ENCODE data around the gene RAP2B.
"Not testable (repeated sequence)": the region's sequence is repeated elsewhere in the genome, so short reads cannot be mapped to it uniquely, and the experiment has no call there.

The RAP2B gene

DNA sequence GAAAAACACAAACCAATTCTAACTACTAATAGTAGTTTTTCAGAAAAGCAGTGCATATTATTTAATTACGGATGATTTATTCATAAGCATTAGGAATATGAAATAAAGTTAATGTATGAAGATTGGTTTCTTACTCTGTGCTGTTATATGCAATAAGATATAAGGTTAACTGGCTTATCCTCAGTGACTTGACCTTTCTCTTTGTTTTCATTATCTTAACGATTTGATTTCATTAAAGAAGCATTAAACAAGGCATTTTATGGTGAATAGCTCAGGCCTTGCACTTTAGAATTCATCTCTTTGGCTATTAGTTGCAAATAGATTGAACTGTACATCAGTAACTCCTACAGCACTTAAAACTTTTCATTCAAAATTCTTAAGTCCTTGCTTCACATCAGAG is 28.9 kb downstream of the RAP2B start:
- no peak overlapping the region for H3K9ac ChIP-seq (ENCODE audit: low read depth, low read length, poor library complexity, severe bottlenecking)
- no peaks in the 10 kb centered on the region for H3K27me3 ChIP-seq (ENCODE audit: insufficient read depth, low read length, poor library complexity, severe bottlenecking)
- H3F3A ChIP-seq (ENCODE audit: low read depth), result no peaks in the 10 kb centered on the region
- no peak overlapping the region for H3K4me2 ChIP-seq (ENCODE audit: low read depth, low read length, poor library complexity, severe bottlenecking)
- H3K79me2 ChIP-seq (ENCODE audit: insufficient read depth, low read length), result no peaks in the 10 kb centered on the region
- no peaks in the 10 kb centered on the region for H3K4me1 ChIP-seq (ENCODE audit: insufficient read depth, low read length, poor library complexity, severe bottlenecking)
- no peak overlapping the region for H2AFZ ChIP-seq (ENCODE audit: low read length)
- no peak overlapping the region for H3K4me3 ChIP-seq (ENCODE audit: low read length, poor library complexity, severe bottlenecking)
- no peaks in the 10 kb centered on the region for H3K9me2 ChIP-seq (replicated peaks; ENCODE audit: low read depth, low read length)
- no peaks in the 10 kb centered on the region for H3K9me3 ChIP-seq (ENCODE audit: insufficient read depth, low read depth, low read length)
- no peaks in the 10 kb centered on the region for H4K20me1 ChIP-seq (ENCODE audit: insufficient read depth, low read length, poor library complexity, severe bottlenecking)
- TF ChIP-seq EZH2phosphoT487 (IDR thresholded peaks at IDR 0.05; ENCODE audit: borderline replicate concordance), result no peak
- TF ChIP-seq, protein P1, sequence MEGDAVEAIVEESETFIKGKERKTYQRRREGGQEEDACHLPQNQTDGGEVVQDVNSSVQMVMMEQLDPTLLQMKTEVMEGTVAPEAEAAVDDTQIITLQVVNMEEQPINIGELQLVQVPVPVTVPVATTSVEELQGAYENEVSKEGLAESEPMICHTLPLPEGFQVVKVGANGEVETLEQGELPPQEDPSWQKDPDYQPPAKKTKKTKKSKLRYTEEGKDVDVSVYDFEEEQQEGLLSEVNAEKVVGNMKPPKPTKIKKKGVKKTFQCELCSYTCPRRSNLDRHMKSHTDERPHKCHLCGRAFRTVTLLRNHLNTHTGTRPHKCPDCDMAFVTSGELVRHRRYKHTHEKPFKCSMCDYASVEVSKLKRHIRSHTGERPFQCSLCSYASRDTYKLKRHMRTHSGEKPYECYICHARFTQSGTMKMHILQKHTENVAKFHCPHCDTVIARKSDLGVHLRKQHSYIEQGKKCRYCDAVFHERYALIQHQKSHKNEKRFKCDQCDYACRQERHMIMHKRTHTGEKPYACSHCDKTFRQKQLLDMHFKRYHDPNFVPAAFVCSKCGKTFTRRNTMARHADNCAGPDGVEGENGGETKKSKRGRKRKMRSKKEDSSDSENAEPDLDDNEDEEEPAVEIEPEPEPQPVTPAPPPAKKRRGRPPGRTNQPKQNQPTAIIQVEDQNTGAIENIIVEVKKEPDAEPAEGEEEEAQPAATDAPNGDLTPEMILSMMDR (conservative IDR thresholded peaks at IDR 0.05; ENCODE audit: low read length), result no peak
- H3K36me3 ChIP-seq (ENCODE audit: insufficient read depth, low read length), result no peaks in the 10 kb centered on the region

DNA sequence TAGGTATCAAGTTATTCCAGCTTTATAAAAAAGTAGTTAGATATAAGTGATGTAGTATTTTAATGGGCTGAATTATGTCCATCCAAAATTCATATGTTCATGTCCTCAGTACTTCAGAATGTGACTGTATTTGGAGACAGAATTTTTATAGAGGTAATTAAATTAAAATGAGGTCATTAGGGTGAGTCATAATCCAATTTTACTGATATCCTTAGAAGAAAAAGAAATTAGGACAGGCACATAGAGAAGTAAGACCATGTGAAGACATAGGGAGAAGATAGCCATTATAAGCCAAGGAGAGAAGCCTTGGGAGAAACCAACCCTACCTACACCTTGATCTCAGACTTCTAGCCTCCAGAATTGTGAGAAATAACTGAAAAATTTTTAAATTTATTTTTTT is 30.3 kb downstream of the RAP2B start:
- TF ChIP-seq, protein P1 (conservative IDR thresholded peaks at IDR 0.05; ENCODE audit: low read length), result no peak
- no peak for TF ChIP-seq EZH2phosphoT487 (IDR thresholded peaks at IDR 0.05; ENCODE audit: borderline replicate concordance)
- H3K4me3 ChIP-seq (ENCODE audit: low read length, poor library complexity, severe bottlenecking), result no peak overlapping the region

DNA sequence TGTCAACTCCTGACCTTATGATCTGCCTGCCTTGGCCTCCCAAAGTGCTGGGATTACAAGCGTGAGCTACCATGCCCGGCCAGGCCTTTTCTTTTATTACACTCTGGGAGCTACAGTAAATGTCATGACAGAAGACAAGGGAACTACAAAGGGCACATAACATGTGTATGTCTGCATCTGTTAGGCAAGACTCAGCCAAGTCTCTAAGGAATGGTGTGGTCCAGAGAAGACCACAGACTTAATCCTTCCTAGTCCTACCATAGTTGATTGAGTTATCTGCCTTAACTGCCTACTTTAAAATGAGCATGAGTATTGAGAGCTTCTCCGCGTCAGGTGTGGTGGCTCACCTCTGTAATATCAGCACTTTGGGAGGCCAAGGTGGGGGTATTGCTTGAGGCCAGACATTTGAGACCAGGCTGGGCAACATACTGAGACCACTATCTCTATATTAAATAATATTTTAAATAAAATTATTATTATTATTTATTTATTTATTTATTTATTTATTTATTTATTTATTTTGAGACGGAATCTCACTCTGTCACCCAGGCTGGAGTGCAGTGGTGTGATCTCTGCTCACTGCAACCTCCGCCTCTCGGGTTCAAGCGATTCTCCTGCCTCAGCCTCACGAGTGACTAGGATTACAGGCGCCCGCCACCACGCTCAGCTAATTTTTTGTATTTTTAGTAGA is 31.9 kb downstream of the RAP2B start:
- not testable (repeated sequence) for H4K20me1 ChIP-seq (ENCODE audit: insufficient read depth, low read length, poor library complexity, severe bottlenecking); H3F3A ChIP-seq (ENCODE audit: low read depth); H3K27me3 ChIP-seq (ENCODE audit: insufficient read depth, low read length, poor library complexity, severe bottlenecking); H3K36me3 ChIP-seq (ENCODE audit: insufficient read depth, low read length); H3K9ac ChIP-seq (ENCODE audit: low read depth, low read length, poor library complexity, severe bottlenecking); H3K9me2 ChIP-seq (replicated peaks; ENCODE audit: low read depth, low read length); H3K4me3 ChIP-seq (ENCODE audit: low read length, poor library complexity, severe bottlenecking); H3K79me2 ChIP-seq (ENCODE audit: insufficient read depth, low read length); H3K4me2 ChIP-seq (ENCODE audit: low read depth, low read length, poor library complexity, severe bottlenecking); H2AFZ ChIP-seq (ENCODE audit: low read length); H3K9me3 ChIP-seq (ENCODE audit: insufficient read depth, low read depth, low read length); H3K4me1 ChIP-seq (ENCODE audit: insufficient read depth, low read length, poor library complexity, severe bottlenecking)

More for the DNA sequence above, 30.3 kb downstream of the RAP2B start:
- Histone ChIP-seq H3K4me1 (ENCODE audit: insufficient read depth, low read length, poor library complexity, severe bottlenecking) (no peaks in the 10 kb centered on the region), H3K9me3 (ENCODE audit: insufficient read depth, low read depth, low read length) (no peaks in the 10 kb centered on the region), H3K79me2 (ENCODE audit: insufficient read depth, low read length) (no peaks in the 10 kb centered on the region), H3K27me3 (ENCODE audit: insufficient read depth, low read length, poor library complexity, severe bottlenecking) (no peaks in the 10 kb centered on the region), H3F3A (ENCODE audit: low read depth) (no peaks in the 10 kb centered on the region), H4K20me1 (ENCODE audit: insufficient read depth, low read length, poor library complexity, severe bottlenecking) (no peaks in the 10 kb centered on the region), H3K9me2 (replicated peaks; ENCODE audit: low read depth, low read length) (no peaks in the 10 kb centered on the region), H3K36me3 (ENCODE audit: insufficient read depth, low read length) (no peaks in the 10 kb centered on the region), H3K9ac (ENCODE audit: low read depth, low read length, poor library complexity, severe bottlenecking) (no peak overlapping the region), H2AFZ (ENCODE audit: low read length) (no peak overlapping the region), H3K4me2 (ENCODE audit: low read depth, low read length, poor library complexity, severe bottlenecking) (no peak overlapping the region)

DNA sequence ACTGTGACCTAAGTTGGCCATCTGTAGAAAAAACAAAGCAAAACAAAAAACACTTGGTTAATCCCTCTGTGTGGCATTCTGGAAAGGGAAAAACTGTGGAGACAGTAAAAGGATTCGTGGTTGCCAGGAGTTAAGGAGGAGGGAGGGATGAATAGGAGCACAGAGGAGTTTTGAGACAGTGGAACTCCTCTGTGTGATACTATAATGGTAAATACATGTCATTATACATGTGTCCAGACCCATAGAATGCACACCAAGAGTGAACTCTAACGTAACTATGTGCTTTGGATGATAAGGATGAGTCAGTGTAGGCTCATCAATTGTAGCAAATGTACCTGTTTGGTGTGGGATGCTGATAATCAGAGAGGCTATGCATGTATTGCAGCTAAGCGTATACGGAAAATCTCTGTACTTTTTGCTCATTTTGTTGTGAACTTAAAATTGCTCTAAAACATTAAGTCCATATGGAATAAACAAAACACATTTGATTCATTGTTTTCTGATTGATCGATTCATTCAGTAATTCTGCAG is 33.4 kb downstream of the RAP2B start:
- Histone ChIP-seq H3K4me3 (ENCODE audit: low read length, poor library complexity, severe bottlenecking) (no peak overlapping the region), H3K36me3 (ENCODE audit: insufficient read depth, low read length) (no peaks in the 10 kb centered on the region), H2AFZ (ENCODE audit: low read length) (no peak overlapping the region), H3F3A (ENCODE audit: low read depth) (no peaks in the 10 kb centered on the region), H3K9me3 (ENCODE audit: insufficient read depth, low read depth, low read length) (no peaks in the 10 kb centered on the region), H3K9me2 (replicated peaks; ENCODE audit: low read depth, low read length) (no peaks in the 10 kb centered on the region), H3K79me2 (ENCODE audit: insufficient read depth, low read length) (no peaks in the 10 kb centered on the region), H3K27me3 (ENCODE audit: insufficient read depth, low read length, poor library complexity, severe bottlenecking) (no peaks in the 10 kb centered on the region), H3K9ac (ENCODE audit: low read depth, low read length, poor library complexity, severe bottlenecking) (no peak overlapping the region), H3K4me1 (ENCODE audit: insufficient read depth, low read length, poor library complexity, severe bottlenecking) (no peaks in the 10 kb centered on the region), H3K4me2 (ENCODE audit: low read depth, low read length, poor library complexity, severe bottlenecking) (no peak overlapping the region), H4K20me1 (ENCODE audit: insufficient read depth, low read length, poor library complexity, severe bottlenecking) (no peaks in the 10 kb centered on the region)
- no peak for TF ChIP-seq EZH2phosphoT487 (IDR thresholded peaks at IDR 0.05; ENCODE audit: borderline replicate concordance)
- TF ChIP-seq, protein P1 (conservative IDR thresholded peaks at IDR 0.05; ENCODE audit: low read length), result no peak

All from Loucy (cell line).